OCI-LY3 (cell line): ENCODE measurements around the gene CLCN3.

Experiments
- CTCF ChIP-seq: fragments of 200-600, 300-600 bp; sonication (generic); IDR thresholded peaks from 2 replicates; pipeline ENCODE4 v1.5.1; 2014; ENCODE audit warnings: antibody characterized with exemption, low read length, low read depth
- EZH2phosphoT487 ChIP-seq: fragments of 200-600 bp; shearing (Covaris generic); IDR thresholded peaks from 2 replicates; pipeline ENCODE4 v1.6.1; 2018; ENCODE audit warnings: antibody characterized with exemption, mixed run types, low read depth

- TF ChIP-seq CTCF (no peak), EZH2phosphoT487 (no peak)
Measured at GRCh38 chr4:169716677-169717076, 96.3 kb downstream of the CLCN3 start.
